Thyroid gland (tissue), 4 donors: ENCODE results near the gene VPS37C. TPM values are rescaled to one million over a fixed set of nuclear protein-coding genes. Genes with fewer than 3 reads are reported as not detected.

Source experiments
- DNase-seq, 2 donors: peaks; one replicate each; pipeline ENCODE4 v3.0.0-alpha.2; 2019
- H3K27ac ChIP-seq, 3 donors: fragments of 200-600 bp; sonication (generic); 1 replicate in 2 of 3; 2 replicates in 1 of 3; pipeline ENCODE4 v1.5.1; 2016 to 2019; ENCODE audit warnings: mild to moderate bottlenecking in 1 of 3, moderate library complexity in 1 of 3
- H3K27me3 ChIP-seq: fragments of 200-600 bp; sonication (generic); one replicate; pipeline ENCODE4 v1.5.1; 2019
- H3K36me3 ChIP-seq, 2 donors: fragments of 200-600 bp; sonication (generic); one replicate each; pipeline ENCODE4 v1.5.1; 2016 to 2019
- H3K4me1 ChIP-seq, 2 donors: fragments of 200-600 bp; sonication (generic); one replicate each; pipeline ENCODE4 v1.5.1; 2017 to 2019
- H3K4me3 ChIP-seq, 3 donors: fragments of 200-600 bp; sonication (generic); replicated peaks in 1 of 3; 1 replicate in 2 of 3; 2 replicates in 1 of 3; pipeline ENCODE4 v1.5.1; 2016; ENCODE audit warnings: mild to moderate bottlenecking in 1 of 3
- H3K9me3 ChIP-seq: fragments of 200-600 bp; sonication (generic); one replicate; pipeline ENCODE4 v1.5.1; 2017
- CTCF ChIP-seq, 6 experiments: fragments of 200-600 bp in 3 of 6; fragments of 450-650 bp in 3 of 6; sonication (generic) in 3 of 6; IDR thresholded peaks; one replicate each; pipeline ENCODE4 v1.5.1; 2016 to 2019; ENCODE audit warnings: antibody characterized with exemption in 6 of 6, mild to moderate bottlenecking in 2 of 6, inconsistent platforms in 1 of 6, moderate library complexity in 1 of 6
- POLR2A ChIP-seq, 2 donors: fragments of 450-650 bp; IDR thresholded peaks; one replicate each; pipeline ENCODE4 v1.6.1; 2017; ENCODE audit warnings: antibody characterized with exemption in 2 of 2, mild to moderate bottlenecking in 2 of 2, moderate library complexity in 1 of 2
- WGBS, 2 donors: methylation state at CpG; one replicate each; pipeline ENCODE4 v1.1.5; 2017; 5-methylcytosine and 5-hydroxymethylcytosine counted together
- intact Hi-C: fragments of 100-400 bp; cut with DNase I; formaldehyde crosslinking; loops from one replicate; pipeline ENCODE4 v1.15.1; 2023
- total RNA-seq, 4 donors: library from RNA; depleted of rRNA; stranded (reverse); fragments of >200 nt; gene quantifications; one replicate each; pipeline ENCODE4 v1.2.3, GENCODE V29; 2016

VPS37C gene
- total RNA-seq, 4 donors from 2014 or later: 13.0 to 18.2 (median 15.9) TPM

DNA sequence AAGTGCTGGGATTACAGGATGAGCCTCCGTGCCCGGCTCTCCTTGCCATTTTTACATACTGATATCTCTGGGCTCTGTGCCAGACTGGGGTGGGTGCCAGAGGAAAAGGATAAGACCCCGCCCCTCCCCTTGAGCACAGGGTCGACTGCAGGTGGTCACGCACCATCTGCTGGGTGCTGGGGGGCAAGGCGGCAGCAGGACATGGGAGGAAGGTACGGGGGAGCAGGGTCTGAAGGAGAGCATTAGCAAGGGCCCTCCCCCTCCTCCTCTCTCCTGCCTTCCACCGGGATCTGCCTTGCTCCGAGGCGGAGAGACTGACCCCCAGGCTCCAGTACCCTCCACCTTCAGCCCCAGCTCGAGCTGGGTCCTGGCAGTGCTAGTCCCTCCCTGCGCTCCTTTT, 32.4 kb upstream of the VPS37C start:
- TF ChIP-seq POLR2A (IDR thresholded peaks at IDR 0.05) (no peak), CTCF (IDR thresholded peaks at IDR 0.05) (no peak)
- intact Hi-C loops: no loop called here
- Histone ChIP-seq H3K36me3 (no peaks in the 10 kb centered on the region), H3K9me3 (no peaks in the 10 kb centered on the region), H3K27me3 (no peaks in the 10 kb centered on the region), H3K4me3 (no peak overlapping the region), H3K27ac (peak overlapping the region; percentile 65 to 73 (median 71)), H3K4me1 (peaks cover 23 to 32% of the 10 kb centered on the region in 2 donors)
- WGBS, 2 donors: 25 to 30% methylated on average over 7 to 12 of the region's 12 CpGs
- peak; percentile 46 to 54 for DNase-seq

DNA sequence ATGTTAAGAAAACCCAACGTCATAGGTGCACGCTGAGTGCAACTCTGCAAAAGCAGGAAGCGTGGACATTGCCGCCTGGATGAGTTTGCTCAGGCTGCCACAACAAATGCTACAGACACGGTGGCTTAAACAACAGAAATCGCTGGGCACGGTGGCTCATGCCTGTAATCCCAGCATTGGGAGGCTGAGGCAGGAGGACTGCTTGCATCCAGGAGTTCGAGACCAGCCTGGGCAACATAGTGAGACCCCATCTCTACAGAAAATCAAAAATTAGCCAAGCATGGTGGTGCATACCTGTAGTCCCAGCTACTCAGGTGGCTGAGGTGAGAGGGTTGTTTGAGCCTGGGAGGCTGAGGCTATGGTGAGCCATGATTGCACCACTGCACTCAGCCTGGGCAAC, 28.7 kb upstream of the VPS37C start:
- WGBS, 2 donors: 77 to 80% methylated on average over 7 to 8 of the region's 8 CpGs
- no peak for DNase-seq
- no peak overlapping the region for H3K4me3 ChIP-seq
- H3K9me3 ChIP-seq: no peaks in the 10 kb centered on the region
- H3K27me3 ChIP-seq: no peaks in the 10 kb centered on the region
- peaks cover 13 to 21% of the 10 kb centered on the region in 2 donors for H3K4me1 ChIP-seq
- no peak for TF ChIP-seq CTCF (IDR thresholded peaks at IDR 0.05)
- TF ChIP-seq POLR2A (IDR thresholded peaks at IDR 0.05): no peak
- intact Hi-C loops: loop anchor here (5.0 kb wide), 1 partner anchor 58 kb away; no protein-coding TSS in a partner anchor
- H3K36me3 ChIP-seq: no peaks in the 10 kb centered on the region
- no peak overlapping the region for H3K27ac ChIP-seq

GRCh38 chr11:61187505-61188130, 26.4 kb upstream of the VPS37C start:
- TF ChIP-seq CTCF (IDR thresholded peaks at IDR 0.05) (peak; percentile 80 to 94 (median 90)), POLR2A (IDR thresholded peaks at IDR 0.05) (no peak)
- H3K4me1 ChIP-seq: peaks cover 0 to under 1% of the 10 kb centered on the region in 2 donors
- no peaks in the 10 kb centered on the region for H3K36me3 ChIP-seq
- 37 to 43% methylated on average over 11 of the region's 11 CpGs for WGBS, 2 donors
- H3K27ac ChIP-seq: no peak overlapping the region
- H3K9me3 ChIP-seq: no peaks in the 10 kb centered on the region
- intact Hi-C loops: loop anchor here (2.0 to 5.0 kb wide), 2 partner anchors 55 to 217 kb away; partner anchors contain the start of gene CD6
- no peaks in the 10 kb centered on the region for H3K27me3 ChIP-seq
- no peak overlapping the region for H3K4me3 ChIP-seq
- peak; percentile 83 to 85 for DNase-seq

GRCh38 chr11:61186504-61186903, 25.3 kb upstream of the VPS37C start:
- intact Hi-C loops: loop anchor here (2.0 to 5.0 kb wide), 2 partner anchors 54 to 216 kb away; partner anchors contain the start of gene CD6
- Histone ChIP-seq H3K36me3 (no peaks in the 10 kb centered on the region), H3K27me3 (no peaks in the 10 kb centered on the region), H3K4me3 (no peak overlapping the region), H3K27ac (no peak overlapping the region), H3K9me3 (no peaks in the 10 kb centered on the region), H3K4me1 (no peaks in the 10 kb centered on the region)
- no peak for TF ChIP-seq POLR2A (IDR thresholded peaks at IDR 0.05)
- no peak for TF ChIP-seq CTCF (IDR thresholded peaks at IDR 0.05)
- WGBS, 2 donors: 90 to 91% methylated on average over 8 of the region's 8 CpGs
- no peak for DNase-seq

DNA sequence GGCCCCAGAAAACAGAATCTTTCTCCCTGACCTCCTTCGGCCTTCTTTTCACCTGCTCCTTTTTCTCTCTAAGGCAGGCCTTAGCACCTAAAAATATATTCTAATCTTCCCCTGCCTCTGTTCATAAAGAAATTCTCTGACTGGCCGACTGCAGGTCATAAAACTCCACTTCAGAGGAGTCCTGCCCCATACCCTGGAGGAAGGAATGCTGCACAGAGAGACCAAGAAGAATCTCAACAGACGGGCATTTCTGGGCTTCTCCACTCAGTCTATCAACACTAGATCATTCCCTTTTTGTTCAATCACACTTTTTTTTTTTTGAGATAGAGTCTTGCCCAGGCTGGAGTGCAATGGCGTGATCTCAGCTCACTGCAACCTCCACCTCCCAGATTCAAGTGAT, 22.4 kb upstream of the VPS37C start:
- WGBS, 2 donors: 78 to 86% methylated on average over 4 of the region's 4 CpGs

More for the DNA sequence above, 22.4 kb upstream of the VPS37C start:
- Histone ChIP-seq H3K4me1 (no peaks in the 10 kb centered on the region), H3K36me3 (no peaks in the 10 kb centered on the region), H3K9me3 (no peaks in the 10 kb centered on the region), H3K27ac (no peak overlapping the region), H3K27me3 (no peaks in the 10 kb centered on the region), H3K4me3 (no peak overlapping the region)
- DNase-seq: no peak
- intact Hi-C loops: no loop called here
- no peak for TF ChIP-seq CTCF (IDR thresholded peaks at IDR 0.05)
- no peak for TF ChIP-seq POLR2A (IDR thresholded peaks at IDR 0.05)
